Mesothelial cell of epicardium (in vitro differentiated cells): ENCODE data around the gene GGA3. TPM values are rescaled to one million over a fixed set of nuclear protein-coding genes. Genes with fewer than 3 reads are reported as not detected.

ENCODE experiments used
- DNase-seq, 2 experiments: peaks; one replicate each; pipeline ENCODE4 v3.0.0; 2021; ENCODE audit warnings: low spot score in 2 of 2; ENCODE audit not compliant: unreplicated experiment in 2 of 2
- H3K27ac Mint-ChIP-seq: 2 replicates; pipeline ENCODE4 v1.8.0; 2021; ENCODE audit warnings: mixed read lengths
- H3K27me3 Mint-ChIP-seq: 2 replicates; pipeline ENCODE4 v1.8.0; 2021; ENCODE audit warnings: low read depth, mixed read lengths
- H3K36me3 Mint-ChIP-seq: 2 replicates; pipeline ENCODE4 v1.8.0; 2021; ENCODE audit warnings: mixed read lengths
- H3K4me1 Mint-ChIP-seq: 2 replicates; pipeline ENCODE4 v1.8.0; 2021; ENCODE audit warnings: mixed read lengths
- H3K4me3 Mint-ChIP-seq: 2 replicates; pipeline ENCODE4 v1.8.0; 2021; ENCODE audit warnings: mild to moderate bottlenecking, moderate library complexity, mixed read lengths
- H3K9me3 Mint-ChIP-seq: 2 replicates; pipeline ENCODE4 v1.8.0; 2021; ENCODE audit warnings: mixed read lengths
- total RNA-seq: library from RNA; stranded (reverse); gene quantifications from 3 replicates; pipeline ENCODE4 v1.2.1, GENCODE V29; 2021
- TF ChIP-seq, protein P1 (sequence below): fragments of 200-600 bp; sonication (generic); IDR thresholded peaks from one replicate; pipeline ENCODE4 v1.5.0; 2021; ENCODE audit warnings: antibody characterized with exemption; ENCODE audit not compliant: unreplicated experiment

GGA3 gene
- total RNA-seq, 1 donor from 2014 or later = 61.2 TPM

DNA sequence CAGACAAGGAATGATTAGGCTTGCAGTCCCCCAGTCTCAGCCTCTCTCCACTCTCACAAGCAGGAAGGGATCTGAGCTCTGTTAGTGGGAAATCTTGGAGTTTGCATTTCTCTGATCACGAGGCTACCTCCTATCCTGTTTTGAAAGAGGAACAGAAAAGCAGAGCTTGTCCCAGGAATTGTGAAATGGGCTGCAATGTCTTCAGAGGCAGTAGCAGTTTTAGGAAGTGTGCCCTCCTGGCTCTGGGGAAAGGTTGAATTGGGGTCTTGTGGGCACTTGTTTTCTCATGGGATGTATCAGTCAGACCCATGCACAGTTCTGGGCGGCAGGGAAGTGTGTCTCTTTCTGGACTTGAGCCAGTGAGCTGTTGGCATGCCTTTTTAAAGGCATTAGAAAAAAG, 33.1 kb downstream of the GGA3 start:
- Mint-ChIP-seq H3K4me3 (no peak overlapping the region), H3K27me3 (no peaks in the 10 kb centered on the region), H3K4me1 (no peaks in the 10 kb centered on the region), H3K9me3 (no peaks in the 10 kb centered on the region), H3K36me3 (peaks cover 31% of the 10 kb centered on the region), H3K27ac (no peak overlapping the region)
- no peak for DNase-seq
- TF ChIP-seq, protein P1, sequence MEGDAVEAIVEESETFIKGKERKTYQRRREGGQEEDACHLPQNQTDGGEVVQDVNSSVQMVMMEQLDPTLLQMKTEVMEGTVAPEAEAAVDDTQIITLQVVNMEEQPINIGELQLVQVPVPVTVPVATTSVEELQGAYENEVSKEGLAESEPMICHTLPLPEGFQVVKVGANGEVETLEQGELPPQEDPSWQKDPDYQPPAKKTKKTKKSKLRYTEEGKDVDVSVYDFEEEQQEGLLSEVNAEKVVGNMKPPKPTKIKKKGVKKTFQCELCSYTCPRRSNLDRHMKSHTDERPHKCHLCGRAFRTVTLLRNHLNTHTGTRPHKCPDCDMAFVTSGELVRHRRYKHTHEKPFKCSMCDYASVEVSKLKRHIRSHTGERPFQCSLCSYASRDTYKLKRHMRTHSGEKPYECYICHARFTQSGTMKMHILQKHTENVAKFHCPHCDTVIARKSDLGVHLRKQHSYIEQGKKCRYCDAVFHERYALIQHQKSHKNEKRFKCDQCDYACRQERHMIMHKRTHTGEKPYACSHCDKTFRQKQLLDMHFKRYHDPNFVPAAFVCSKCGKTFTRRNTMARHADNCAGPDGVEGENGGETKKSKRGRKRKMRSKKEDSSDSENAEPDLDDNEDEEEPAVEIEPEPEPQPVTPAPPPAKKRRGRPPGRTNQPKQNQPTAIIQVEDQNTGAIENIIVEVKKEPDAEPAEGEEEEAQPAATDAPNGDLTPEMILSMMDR = no peak

DNA sequence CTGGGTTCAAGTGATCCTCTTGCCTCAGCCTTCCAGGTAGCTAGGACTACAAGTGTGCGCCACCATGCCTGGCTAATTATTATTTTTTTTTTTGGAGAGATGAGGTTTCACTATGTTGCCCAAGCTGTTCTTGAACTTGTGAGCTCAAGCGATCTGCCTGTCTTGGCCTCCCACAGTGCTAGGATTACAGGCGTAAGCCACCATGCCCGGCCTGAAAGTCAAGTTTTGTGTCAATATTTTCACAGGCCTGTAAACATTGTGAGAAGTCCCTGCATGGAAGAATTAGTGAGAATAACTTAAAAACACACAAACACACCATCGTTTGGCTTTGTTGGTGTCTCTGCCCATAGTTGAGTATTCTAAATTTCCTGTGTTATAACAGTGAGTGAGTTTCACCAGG, 33.7 kb downstream of the GGA3 start:
- Mint-ChIP-seq H3K9me3 (no peaks in the 10 kb centered on the region), H3K4me3 (no peak overlapping the region), H3K36me3 (peaks cover 30% of the 10 kb centered on the region), H3K4me1 (no peaks in the 10 kb centered on the region), H3K27ac (no peak overlapping the region), H3K27me3 (no peaks in the 10 kb centered on the region)
- TF ChIP-seq, protein P1 = no peak
- DNase-seq = no peak

DNA sequence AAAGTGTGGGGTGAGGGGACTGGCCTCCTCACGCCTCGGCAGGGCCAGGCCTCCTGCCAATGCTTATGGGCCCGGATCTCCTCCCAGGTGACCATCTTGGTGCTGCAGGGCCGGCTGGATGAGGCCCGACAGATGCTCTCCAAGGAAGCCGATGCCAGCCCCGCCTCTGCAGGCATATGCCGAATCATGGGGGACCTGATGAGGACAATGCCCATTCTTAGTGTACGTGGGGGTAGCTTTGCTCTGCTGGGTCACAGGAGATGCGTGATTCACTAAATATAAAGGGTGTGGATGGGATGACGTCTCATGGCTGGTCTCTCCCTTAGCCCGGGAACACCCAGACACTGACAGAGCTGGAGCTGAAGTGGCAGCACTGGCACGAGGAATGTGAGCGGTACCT, 36.4 kb downstream of the GGA3 start:
- DNase-seq = no peak
- Mint-ChIP-seq H3K4me3 (no peak overlapping the region), H3K4me1 (no peaks in the 10 kb centered on the region), H3K27ac (no peak overlapping the region), H3K36me3 (peaks cover 32% of the 10 kb centered on the region), H3K9me3 (no peaks in the 10 kb centered on the region), H3K27me3 (no peaks in the 10 kb centered on the region)
- TF ChIP-seq, protein P1 = no peak

- Mint-ChIP-seq H3K4me3 (no peak overlapping the region), H3K27me3 (no peaks in the 10 kb centered on the region), H3K36me3 (peaks cover 34% of the 10 kb centered on the region), H3K27ac (no peak overlapping the region), H3K4me1 (no peaks in the 10 kb centered on the region), H3K9me3 (no peaks in the 10 kb centered on the region)
- no peak for DNase-seq
- TF ChIP-seq, protein P1 = no peak
These were observed 41.6 kb downstream of the GGA3 start for GRCh38 chr17:75219815-75220214.

GRCh38 chr17:75218131-75218530, 43.3 kb downstream of the GGA3 start:
- no peak overlapping the region for H3K27ac Mint-ChIP-seq
- no peaks in the 10 kb centered on the region for H3K4me1 Mint-ChIP-seq
- no peaks in the 10 kb centered on the region for H3K9me3 Mint-ChIP-seq
- no peak for DNase-seq
- peaks cover 30% of the 10 kb centered on the region for H3K36me3 Mint-ChIP-seq
- TF ChIP-seq, protein P1 = no peak
- no peak overlapping the region for H3K4me3 Mint-ChIP-seq
- no peaks in the 10 kb centered on the region for H3K27me3 Mint-ChIP-seq

- Mint-ChIP-seq H3K9me3 (no peaks in the 10 kb centered on the region), H3K27ac (no peak overlapping the region), H3K36me3 (peaks cover 15% of the 10 kb centered on the region), H3K27me3 (no peaks in the 10 kb centered on the region), H3K4me3 (no peak overlapping the region), H3K4me1 (peaks cover 12% of the 10 kb centered on the region)
- DNase-seq = no peak
- TF ChIP-seq, protein P1 = no peak
These were observed 52.3 kb downstream of the GGA3 start for GRCh38 chr17:75209061-75209460.
